ENCODE results near the gene SCFD2. TPM values are rescaled to one million over a fixed set of nuclear protein-coding genes. Genes with fewer than 3 reads are reported as not detected.
"Not testable (repeated sequence)": the region's sequence is repeated elsewhere in the genome, so short reads cannot be mapped to it uniquely, and the experiment has no call there.

SCFD2 gene
- 31.3 and 33.3 TPM in 2 replicates for total RNA-seq

DNA sequence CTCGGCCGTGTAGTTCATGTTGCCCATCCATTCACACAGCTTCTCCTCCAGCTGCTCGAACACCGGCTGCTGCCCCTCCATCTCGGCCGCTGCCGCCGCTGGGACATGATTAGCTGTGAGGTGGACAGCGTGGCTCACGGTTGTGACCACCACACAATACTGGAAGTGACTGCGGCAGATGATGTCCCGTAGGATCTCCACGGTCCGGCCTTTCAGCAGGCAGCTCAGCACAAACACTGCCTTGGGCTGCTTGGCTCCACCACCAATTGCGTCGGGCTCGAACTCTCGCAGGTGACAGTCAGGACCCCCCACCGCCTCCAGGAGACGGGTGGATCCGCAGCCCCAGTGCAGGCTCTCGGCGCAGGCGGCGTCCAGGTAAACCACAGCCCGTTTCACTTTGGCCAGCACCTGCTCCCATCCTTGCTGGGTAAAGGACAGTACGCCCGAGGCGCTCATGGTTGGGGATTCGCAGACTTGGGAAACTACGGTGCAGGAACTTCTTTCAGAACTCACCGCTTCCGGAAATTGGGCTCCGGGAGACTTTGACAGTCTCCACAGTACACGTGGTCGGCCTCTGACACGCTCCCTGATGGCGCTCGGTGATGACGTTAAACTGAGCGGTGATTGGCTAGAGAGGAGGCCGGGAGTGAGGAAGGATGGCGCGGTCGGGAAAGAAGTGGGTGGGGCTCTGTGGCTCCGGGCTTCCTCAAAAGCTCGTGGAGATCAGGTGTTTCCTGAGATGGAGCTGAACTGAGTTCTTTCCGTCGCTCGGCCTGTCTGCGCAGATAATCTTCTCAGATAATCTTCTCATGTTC is at the start of gene SCFD2:
Gene SCFD2 (minus strand): TSS at position 576 of the 815 bp plus-strand sequence.
- intact Hi-C loops (cut with micrococcal nuclease) = loop anchor here (1.0 to 5.0 kb wide), 4 partner anchors 12 to 1523 kb away; partner anchors contain the start of genes CHIC2, DCUN1D4 and FIP1L1

DNA sequence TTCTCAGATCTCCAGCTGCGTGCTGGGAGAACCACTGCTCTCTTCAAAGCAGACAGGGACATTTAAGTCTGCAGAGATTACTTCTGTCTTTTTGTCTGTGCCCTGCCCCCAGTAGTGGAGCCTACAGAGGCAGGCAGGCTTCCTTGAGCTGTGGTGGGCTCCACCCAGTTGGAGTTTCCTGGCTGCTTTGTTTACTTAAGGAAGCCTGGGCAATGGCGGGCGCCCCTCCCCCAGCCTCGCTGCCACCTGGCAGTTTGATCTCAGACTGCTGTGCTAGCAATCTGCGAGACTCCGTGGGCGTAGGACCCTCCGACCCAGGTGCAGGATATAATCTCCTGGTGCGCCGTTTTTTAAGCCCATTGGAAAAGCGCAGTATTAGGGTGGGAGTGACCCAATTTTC is 43.6 kb upstream of the SCFD2 start:
- intact Hi-C loops (cut with micrococcal nuclease) = not testable (repeated sequence)

DNA sequence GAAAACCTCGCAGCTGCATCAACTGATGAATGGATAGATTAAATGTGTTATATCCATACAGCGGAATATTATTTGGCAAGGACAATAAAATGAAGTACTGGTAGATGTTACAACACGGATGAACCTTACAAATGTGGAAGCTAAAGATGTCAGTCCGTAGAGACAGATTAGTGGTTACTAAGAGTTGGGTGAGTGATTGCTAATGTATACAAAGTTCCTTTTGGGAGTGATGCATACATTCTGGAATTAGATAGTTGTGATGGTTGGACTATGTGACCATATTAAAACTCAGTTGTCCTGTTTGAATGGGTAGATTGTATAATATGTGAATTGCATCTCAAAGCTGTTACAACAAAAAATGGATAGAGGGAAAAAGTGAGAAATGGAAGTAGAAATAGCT is 14.4 kb upstream of the SCFD2 start:
- intact Hi-C loops (cut with micrococcal nuclease) = no loop called here

DNA sequence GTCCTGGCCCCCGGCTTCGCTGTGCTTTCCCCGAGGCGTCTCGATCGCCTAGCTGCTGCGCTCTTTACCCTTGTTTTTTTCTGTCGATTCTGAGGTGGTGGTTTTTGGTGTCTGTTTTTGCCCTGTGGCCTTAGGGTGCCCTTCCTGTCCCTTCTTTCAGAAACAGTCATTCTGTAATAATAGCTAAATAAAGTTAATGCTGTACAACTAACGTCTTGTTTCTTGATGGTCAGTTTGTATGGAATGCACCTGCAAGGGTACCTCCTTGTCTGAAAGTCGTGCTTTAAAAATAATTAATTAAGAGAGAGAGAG is 12.3 kb upstream of the SCFD2 start:
- intact Hi-C loops (cut with micrococcal nuclease) = loop anchor here (5.0 kb wide), 2 partner anchors 64 to 854 kb away; no protein-coding TSS in a partner anchor

DNA sequence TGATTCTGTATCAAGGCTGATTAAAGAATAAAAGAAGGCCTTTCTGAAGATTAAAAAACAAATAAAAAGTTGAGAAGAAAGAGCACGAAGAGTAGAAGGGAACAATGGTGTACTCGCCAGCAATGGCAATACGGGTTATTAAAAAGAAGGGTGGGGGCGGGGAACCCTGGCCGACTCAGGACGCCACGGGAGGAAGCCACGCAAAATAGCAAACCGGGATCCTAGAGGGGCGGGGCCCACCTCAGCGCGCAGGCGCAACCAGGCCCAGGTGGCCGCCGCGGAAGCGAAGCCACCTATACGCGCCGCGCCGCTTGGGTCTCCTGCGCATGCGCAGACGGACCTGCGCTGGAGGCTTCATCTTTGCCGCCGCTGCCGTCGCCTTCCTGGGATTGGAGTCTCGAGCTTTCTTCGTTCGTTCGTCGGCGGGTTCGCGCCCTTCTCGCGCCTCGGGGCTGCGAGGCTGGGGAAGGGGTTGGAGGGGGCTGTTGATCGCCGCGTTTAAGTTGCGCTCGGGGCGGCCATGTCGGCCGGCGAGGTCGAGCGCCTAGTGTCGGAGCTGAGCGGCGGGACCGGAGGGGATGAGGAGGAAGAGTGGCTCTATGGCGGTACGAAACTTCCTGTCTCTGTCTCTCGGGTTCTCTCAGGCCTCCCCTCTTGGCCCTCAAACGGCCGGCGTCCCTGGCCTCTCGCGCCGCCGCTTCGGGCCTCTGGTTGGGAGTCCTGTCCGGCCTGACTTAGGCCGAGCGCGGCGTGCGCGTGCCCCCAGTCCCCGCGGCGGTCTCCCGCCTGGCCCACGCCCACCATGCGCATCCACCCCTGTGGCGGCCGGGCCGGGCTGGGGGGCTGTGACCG is 11.7 kb upstream of the SCFD2 start, which contains the start of gene FIP1L1:
Gene FIP1L1 (plus strand): TSS at position 323 of the 852 bp plus-strand sequence. CDS start 198 bp downstream, at position 521.
- intact Hi-C loops (cut with micrococcal nuclease) = loop anchor here (1.0 to 5.0 kb wide), 5 partner anchors 11 to 855 kb away; partner anchors contain the start of gene SCFD2

DNA sequence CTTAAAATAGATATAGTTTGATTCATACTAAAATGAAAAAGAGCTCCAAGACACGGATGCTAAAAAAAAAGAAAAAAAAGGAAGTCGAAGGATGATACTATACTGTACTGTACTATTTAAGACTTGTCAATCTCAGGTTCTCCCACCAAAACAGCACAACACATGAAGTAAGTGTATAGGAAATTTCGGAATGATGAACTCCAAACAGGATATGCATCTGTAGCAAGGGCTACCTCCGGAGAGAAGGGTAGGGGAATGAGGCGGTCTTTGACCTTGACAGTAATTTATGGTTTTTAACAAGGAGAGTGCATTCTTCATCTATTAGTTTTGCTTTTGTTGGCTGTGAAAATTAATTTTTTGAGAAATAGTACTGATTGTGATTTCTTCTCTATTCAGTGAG is 11.0 kb upstream of the SCFD2 start:
- intact Hi-C loops (cut with micrococcal nuclease) = loop anchor here (1.0 to 5.0 kb wide), 5 partner anchors 11 to 855 kb away; partner anchors contain the start of gene SCFD2

DNA sequence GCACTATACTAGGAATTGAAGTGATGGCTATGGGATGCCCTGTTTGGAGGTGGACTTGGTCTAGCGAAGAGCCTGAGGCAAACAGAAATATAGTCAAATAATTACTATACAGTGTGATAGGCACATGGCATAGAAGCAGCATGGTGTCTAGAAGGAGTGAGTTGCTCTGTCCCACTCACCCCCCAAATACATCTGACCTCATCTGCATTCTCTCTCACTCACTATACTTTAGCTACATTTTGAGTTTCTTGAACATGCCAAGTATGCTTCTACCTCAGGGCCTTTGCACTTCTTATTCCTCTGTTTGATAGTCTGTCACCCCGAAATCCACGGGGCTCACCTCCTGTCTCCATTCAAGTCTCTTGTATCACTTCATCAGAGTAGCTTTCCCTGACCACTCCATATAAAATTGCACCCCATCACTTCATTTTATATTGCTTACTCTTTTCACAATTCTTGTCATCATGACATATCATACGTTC is 9.0 kb upstream of the SCFD2 start:
- intact Hi-C loops (cut with micrococcal nuclease) = loop anchor here (5.0 kb wide), 2 partner anchors 67 to 857 kb away; no protein-coding TSS in a partner anchor

DNA sequence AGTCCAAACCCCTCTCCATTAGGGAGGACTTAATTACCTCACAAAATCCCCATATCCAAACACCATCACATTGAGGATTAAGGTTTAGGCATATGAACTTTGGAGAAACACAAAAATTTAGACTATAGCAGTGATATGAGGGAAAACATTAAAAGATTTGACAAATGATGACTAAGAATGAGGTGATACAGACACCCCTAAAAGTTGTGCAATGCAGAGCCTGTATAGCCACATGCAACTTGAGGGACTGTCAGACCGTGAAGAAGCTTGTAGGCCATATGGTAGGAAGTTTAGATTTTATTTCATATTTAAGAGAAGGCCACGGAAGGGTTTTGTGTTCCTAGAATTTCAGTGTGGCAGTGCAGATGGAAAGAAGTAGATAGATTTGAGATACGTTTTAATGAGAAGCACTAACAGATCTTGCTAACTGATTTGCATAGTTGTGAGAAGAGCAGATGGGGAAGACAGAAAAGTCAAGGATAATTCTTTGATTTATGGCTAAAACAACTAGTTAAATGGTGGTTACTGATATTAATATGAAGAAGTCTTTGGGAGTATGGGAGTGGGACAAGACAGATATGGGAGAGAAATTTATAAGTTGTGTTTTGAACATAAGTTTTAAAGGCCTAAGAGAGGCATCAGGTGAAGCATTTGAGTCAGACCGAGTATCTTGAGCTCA is 6.1 kb upstream of the SCFD2 start:
- intact Hi-C loops (cut with micrococcal nuclease) = no loop called here

DNA sequence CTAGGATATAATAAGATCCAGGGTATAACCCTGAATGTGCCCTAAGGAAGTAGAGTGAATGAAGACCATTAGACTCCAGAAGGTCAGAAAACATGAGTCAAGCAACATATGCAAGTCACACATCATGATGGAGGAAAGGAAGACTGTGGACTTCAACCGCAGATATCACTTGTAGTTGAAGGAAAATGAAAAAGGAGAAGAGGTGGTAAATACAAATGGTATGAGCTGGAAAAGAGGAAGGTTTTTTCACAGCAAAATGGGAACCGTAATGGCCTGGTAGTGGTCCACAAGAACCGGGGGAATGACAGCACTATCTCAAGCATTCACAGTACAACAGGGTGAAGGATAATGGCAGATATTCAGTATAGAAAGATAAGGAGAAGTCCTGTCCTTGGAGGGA is 5.2 kb upstream of the SCFD2 start:
- intact Hi-C loops (cut with micrococcal nuclease) = no loop called here

DNA sequence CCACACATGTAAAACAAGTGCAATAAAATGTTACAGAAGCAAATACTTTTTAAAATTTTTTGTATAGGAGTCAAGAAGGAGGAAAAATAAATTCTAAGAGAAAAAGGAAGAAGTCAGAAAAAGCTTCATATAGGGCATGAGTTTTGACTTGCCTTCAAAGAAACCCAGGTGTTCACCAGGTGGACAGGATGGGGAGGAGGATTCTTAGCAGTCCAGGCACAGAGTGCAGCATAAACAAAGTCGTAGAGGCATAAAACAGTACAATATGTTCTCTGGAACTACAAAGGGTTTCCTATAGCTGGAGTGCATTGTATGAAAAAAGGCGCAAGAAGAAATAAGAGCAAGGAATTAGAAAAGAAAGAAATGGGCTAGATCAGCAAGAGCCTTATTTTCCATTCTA is 1.9 kb upstream of the SCFD2 start:
- intact Hi-C loops (cut with micrococcal nuclease) = loop anchor here (5.0 kb wide), 3 partner anchors 170 to 1525 kb away; partner anchors contain the start of genes CHIC2 and DCUN1D4

DNA sequence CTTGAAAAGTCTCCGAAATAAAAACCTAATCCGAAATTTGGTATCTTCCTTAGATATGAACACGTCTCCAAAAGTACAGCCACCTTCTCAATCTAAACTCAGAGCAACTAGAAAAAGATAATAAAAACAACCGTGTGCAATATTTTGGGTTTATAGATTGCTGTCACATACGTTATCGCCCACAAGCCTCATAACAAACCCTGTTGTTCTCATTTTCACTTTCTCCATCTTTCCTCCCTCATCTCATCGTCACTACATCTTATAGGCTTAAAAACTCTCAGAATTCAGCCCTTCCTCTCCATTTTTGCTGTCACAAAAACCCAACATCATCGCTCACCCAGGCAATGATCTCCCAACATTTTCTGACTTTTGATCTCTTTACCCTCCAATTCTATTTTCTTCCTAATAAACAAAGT is 448 bp upstream of the SCFD2 start:
- intact Hi-C loops (cut with micrococcal nuclease) = loop anchor here (1.0 to 5.0 kb wide), 4 partner anchors 11 to 1524 kb away; partner anchors contain the start of genes CHIC2, DCUN1D4 and FIP1L1

DNA sequence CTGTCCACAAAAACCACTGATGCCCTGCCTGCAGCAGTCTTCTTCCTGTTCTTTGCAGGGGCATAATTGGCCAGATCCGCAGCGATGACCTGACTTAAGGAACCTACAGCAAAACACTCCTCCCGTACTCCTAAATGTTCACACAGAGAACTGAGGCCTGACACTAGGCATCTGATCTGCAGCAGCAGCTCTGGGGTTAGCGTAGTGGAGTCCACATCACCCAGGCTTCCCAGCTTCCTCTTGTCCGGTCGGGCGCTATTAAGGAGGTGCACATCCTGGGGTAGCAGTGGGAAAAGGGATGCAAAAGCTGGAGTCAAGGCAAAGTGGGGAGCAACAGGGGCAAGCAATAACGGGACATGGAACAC is 758 bp downstream of the SCFD2 start:
- intact Hi-C loops (cut with micrococcal nuclease) = loop anchor here (5.0 kb wide), 3 partner anchors 168 to 1523 kb away; partner anchors contain the start of genes CHIC2 and DCUN1D4

DNA sequence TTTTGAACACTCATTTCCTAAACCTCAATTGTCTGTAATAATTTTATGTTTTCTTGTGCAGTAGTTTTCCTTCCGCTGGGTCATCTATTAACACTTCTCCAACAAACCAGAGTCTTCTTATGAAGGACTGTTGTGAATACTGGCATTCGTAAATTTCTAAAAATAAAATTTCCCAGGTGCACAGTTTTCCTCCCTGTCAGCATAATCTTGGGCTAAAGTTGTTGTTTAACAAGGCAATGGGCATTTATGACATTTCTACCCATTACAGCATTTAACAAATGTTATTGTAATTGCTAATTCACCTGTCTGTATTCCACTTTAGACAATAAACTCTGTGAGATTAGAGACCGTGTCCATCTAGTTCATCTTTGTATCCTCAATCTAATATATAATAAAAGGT is 1.2 kb downstream of the SCFD2 start:
- intact Hi-C loops (cut with micrococcal nuclease) = loop anchor here (5.0 kb wide), 3 partner anchors 167 to 1522 kb away; partner anchors contain the start of genes CHIC2 and DCUN1D4

DNA sequence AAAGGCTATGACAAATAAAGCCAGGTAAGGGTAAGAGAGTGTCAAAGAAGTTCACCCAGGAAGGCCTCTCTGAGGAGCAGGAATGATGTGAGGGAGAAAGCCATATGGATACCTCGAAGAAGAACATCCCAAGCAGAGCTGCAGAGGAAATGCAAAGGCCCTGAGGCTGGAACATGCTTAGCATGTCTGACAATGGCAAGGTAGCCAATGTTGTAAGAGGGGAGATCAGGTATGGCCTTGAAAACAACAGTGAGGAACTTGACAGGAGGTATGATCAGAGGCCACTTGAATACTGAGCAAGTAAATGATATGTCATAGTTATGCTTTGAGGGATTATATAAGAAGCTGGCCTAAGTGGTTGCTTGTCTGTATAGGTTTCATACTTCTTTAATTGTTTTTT is 3.8 kb downstream of the SCFD2 start:
- intact Hi-C loops (cut with micrococcal nuclease) = no loop called here

DNA sequence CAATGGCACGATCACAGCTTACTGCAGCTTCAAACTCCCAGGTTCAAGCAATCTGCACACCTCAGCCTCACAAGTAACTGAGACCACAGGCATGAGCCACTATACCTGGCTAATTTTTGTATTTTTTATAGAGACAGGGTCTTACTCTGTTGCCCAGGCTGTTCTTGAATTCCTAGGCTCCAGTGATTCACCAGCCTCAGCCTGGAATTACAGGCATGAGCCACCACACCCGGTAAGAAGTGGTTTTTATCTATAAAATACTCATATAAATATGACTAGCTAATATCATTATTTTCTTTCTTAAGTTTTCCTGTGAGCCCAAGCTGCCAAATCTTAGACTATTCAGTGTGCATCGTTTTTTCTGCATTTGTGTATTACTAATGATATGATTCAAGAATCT is 4.4 kb downstream of the SCFD2 start:
- intact Hi-C loops (cut with micrococcal nuclease) = no loop called here

DNA sequence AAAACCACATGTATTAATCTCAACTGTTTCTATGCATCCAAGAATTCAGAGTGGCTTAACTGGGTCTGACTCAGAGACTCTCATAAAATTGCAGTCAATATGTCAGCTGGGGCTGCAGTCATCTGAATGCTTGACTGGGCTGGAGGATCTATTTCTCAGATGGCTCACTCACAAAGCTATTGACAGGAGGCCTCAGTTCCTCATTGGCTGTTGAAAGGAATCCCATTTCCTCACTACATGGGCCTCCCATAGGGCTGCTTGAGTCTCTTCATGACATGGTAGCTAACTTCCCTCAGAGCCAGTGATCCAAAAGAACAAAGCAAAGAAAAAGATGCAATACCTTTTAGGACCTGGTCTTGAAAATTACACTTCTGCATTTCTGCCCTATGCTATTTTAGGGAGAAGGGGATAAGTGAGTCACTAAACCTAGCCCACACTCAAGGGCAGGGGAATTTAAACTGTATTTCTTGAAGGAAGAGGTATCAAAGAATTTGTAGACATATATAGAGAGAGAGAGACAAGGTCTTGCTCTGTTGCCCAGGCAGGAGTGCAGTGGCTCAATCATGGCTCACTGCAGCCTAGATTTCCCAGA is 9.8 kb downstream of the SCFD2 start:
- intact Hi-C loops (cut with micrococcal nuclease) = no loop called here

DNA sequence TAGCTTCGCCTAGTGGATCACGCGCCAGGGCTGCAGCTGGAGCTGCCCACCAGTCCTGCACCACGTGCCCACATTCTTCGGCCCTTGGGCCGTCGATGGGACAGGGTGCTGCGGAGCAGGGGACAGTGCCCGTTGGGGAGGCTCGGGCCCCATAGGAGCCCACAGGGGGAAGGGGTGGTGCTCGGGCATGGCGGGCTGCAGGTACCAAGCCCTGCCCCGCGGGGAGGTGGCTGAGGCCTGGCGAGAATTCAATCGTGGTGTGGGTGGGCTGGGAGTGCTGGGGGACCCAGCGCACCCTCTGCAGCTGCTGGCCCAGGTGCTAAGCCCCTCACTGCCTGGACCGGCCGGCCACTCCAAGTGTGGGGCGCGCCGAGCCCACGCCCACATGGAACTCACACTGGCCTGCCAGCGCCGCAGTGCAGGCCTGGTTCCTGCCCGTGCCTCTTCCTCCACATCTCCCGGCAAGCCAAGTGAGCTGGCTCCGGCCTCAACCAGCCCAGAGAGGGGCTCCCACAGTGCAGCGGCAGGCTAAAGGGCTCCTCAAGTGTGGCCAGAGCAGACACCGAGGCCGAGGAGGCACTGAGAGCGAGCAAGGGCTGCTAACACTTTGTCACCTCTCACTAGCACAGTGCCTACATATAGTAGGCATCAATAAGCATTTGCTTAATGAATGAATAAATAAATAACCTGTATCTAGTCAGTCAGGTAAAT is 11.7 kb downstream of the SCFD2 start:
- intact Hi-C loops (cut with micrococcal nuclease) = no loop called here

DNA sequence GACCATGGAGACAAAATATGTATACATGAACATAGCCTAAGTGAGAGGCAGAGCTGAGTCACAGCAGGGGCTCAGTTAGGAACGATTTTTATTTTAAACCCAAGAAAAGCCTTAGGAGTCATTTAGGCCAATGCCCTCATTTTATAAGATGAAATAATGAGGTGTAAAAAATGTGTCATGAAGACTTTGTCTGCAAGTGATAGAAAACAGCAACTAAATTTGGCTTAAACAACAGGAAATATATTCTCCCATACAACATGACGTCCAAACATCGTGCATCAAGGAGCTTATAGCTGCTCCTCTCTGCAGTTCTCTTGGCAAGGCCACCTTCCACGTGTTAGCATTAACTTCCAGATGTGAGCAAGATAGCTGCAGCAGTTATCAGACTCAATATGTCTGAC is 16.8 kb downstream of the SCFD2 start:
- intact Hi-C loops (cut with micrococcal nuclease) = no loop called here

DNA sequence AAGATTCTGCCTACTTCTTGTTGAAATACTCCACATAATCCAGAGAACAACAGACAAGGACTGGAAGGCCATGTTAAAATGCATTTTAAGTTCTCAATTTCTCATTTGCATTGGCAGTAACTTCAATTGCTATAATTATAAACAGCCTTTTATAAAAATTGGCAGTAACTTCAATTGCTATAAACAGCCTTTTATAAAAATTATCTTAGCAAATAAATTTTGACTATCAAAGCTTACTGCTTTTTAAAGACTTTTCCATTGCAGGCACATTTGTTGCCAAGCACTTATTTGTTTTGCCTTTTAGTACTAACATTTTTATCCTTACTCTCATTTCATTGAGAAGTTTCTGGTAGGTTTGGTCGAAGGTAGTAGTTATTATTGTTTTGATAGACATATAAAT is 17.8 kb downstream of the SCFD2 start:
- intact Hi-C loops (cut with micrococcal nuclease) = no loop called here
